ENCODE data around the gene FALEC. TPM values are rescaled to one million over a fixed set of nuclear protein-coding genes. Genes with fewer than 3 reads are reported as not detected.

Gene FALEC
- total RNA-seq, 1 donor from 2014 or later, result 1.1 TPM

DNA sequence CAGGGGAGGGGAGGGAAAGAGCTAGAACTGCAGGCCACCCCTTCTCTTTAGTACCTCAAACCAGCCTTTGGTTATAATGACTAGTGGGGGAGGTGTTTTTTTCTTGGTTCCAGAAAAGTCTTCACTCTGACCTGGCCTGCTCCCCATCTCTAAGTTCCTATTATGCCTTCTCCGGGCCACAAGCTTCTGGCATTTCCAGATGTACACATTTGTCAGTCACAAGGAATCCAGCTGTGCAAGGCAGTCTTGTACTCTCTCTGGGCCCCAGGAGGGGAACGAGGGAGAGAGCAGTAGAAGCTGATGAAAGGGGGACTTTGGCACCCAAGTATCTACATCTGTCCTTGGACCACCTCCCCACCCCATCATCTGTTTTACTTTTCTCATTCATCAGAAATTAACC is 2.7 kb upstream of the FALEC start:
- DNase-seq, result no peak

DNA sequence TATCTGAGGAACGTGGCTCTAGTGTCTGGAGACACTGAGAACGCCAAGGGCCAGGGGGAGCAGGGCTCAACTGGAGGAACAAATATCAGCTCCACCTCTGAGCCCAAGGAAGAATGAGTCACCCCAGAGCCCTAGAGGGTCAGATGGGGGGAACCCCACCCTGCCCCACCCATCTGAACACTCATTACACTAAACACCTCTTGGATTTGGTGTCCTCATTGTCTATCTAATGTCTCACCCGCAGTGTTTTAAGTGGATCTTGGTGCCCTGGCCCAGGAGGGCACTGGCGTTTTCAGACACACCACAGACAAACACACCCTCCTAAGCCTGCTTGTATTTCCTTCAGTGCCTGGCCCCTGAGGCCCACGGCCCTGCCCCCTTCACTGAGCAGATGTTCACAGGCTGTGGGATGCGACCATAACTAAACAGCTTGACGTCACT is 2.2 kb upstream of the FALEC start:
- no peak for DNase-seq

DNA sequence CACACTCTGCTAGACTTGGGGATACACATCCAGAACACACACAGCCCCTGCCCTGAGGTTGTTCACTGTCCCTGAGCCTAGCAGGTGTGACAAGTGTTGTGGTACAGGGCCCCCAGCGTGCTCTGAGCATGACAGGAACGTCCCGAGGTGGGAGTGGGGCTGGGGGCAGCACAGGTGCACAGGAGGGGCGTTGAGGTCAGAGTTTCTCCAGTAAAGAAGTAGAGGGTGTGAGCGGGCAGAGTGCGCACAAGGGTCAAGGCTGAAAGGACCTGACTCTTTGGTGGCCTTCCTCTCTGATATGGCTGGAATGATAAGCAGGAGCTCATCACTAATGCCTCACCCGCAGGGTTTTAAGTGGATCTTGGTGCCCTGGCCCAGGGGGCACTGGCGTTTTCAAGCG is 1.3 kb upstream of the FALEC start:
- no peak for DNase-seq

DNA sequence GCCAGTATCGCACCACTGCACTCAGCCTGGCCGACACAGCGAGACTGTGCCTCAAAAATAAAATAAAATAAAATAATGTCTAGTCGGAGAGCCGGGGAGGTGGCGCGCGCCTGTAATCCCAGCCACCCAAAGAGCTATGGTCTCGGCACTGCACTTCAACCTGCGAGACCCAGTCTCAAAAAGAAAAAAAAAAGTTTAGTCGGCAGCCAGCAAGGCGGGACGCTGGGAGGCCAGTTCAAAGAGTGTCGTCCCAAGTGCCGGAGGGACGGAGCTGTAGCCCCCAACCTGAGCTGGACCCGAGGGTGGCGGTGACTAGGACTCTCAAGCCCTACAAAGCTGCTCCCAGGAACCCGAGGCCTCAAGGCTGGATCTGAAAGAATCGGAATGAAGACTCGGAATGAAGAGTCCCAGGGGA is 632 bp upstream of the FALEC start:
- no peak for DNase-seq

DNA sequence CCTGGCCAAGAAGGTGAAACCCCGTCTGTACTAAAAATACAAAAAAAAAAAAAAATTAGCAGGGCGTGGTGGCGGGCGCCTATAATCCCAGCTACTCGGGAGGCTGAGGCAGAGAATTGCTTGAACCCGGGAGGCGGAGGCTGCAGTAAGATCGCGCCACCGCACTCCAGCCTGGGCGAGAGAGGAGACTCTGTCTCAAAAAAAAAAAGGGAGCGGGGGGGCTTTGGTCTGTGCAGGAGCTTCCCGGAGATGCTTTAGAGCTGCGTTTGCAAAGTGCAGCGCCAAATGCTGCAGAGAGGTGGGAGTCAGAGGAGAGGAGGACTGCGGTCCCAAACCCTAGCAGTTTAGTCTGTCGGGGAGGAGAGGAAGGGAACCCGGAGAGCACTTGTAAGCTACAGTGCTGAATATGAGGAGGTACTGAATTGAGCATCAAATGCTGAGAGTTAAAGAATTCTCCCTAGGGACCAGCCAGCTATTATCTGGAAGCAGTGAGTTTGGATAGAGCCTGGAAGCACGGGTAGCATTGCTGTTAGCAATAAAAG is 569 bp downstream of the FALEC start:
- DNase-seq, result peak; percentile 6

DNA sequence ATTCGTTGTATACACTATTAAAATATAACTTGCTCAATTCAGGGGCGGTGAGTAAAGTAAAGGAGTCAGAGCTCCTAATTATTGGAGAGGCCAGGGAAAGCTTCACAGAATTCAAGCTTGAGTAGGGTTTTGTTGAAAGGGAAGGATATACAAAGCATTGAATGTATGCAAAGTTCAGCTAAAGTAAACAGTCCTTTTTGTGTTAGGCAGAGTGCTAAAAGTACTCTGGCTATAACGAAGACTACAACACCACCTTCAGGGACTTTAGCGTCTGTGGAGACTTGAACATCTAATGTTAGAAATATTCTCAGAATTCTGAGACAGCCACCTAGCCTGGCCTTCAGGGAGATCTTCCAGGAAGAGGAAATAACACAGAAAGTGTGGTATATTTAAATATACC is 1.1 kb downstream of the FALEC start:
- DNase-seq, result no peak

DNA sequence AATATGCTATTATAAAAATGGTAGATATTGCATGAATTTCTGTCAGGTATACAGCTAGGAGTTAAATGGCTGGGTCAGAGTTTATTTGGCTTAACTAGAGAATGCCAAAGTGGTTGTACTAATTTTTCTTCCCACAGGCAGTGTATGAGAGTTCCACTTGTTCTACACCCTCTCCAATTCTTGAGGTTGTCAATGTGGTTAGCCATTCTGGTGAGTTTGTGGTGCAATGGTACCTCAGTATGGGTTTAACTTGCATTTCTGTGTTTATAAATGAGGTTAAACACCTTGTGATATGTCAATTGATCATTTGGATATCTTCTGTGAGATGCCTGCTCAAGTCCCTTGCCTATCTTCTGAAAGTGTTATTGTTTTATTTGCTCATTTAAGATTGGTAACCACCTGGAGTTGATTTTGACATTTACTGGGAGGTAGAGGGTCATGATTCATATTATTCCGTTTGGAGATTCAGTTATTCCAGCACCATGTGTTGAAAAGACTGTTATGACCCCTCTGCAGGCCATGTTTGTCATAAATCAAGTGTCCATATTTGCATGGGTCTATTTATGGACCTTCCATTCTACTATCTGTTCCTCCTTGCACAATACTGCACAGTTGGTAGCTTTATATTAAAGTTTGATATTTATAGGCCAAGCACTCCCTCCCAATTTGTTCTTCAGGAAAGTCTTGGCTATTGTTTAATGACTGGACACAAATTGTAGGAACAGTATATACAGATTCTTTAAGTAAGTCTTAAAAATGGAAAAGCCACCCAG is 5.8 kb downstream of the FALEC start:
- DNase-seq, result no peak

DNA sequence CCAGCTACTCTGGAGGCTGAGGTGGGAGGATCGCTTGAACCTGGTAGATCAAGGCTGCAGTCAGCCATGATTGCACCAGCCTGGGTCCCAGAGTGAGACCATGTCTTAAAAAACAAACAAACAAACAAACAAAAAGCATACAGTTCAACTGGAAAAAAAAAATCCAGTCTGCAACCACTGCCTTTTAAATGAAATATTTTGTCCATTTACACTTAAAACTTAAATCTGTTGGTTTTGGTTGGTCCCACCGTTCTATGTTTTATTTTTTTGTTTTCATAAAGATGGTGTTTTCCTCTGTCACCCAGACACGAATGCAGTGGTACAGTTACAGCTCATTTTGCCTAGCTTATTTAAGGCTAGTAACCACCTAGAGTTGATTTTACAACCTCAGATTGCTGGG is 9.8 kb downstream of the FALEC start:
- no peak for DNase-seq

DNA sequence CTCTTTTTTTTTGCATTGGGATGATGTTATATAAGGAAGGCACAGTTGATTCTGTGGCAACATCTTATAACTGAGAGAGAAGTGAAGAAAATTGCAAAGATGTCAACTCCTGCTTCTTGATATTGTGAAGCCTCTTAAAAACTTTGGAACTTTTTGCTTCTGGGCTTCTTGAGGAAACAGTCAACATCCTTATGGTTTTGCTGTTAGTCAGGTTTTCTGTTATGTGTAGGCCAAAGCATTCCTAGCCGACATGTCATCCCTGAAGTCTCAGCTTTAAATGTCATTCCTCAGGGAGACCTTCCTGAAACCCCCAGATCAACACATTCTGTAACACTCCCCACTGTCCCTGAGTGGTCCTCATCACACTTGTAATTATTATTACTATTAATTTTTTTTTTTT is 12.6 kb downstream of the FALEC start:
- no peak for DNase-seq

DNA sequence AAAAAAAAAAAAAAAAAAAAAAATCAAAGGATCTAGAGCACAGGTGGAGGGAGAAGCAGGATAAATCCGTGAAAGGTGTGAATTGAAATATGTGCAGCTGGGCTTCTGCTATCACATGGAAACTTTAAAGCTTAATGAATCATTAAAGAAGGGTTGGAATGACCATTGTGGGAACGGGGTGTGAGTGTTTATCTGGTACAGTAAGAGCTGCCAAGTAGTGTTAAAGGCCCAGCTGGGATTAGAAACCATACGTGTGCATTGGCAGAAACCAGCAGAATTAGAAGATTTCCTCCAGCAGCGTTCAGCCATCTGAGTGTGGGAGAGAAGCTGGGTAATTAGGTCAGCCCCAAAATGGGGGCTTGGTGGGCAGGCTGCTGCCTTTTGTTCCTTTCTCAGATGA is 13.5 kb downstream of the FALEC start:
- DNase-seq, result no peak

DNA sequence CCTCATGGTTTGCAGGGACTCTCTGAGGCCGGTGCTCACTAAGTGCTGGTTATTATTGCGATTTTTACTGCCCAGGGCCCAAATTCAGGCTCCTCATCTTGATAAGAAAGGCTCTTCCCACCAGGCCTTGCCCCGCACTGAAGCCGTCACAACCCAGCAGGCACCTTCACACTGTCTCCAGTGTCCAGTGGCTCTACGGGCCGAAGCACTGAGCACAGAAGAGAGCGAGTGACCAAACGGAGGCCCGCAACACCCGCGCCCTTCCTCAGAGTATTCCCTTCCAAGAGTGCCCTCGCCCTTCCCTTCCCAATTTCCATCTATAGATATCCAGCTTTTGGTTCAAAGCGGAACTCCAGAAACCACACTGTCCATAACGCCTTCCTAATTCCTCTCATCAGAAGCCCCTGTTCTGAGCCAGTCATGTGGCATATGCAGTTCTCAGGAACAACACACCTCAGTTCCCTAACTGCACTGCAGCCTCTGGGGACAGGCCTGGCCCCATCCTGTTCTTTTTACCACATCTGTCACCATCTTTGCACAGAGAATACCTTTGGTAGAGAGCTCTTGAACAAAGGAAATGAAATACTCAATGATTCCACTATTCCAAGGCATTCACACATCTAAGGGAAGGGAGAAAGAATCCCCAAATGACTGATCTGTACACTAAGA is 15.1 kb downstream of the FALEC start:
- no peak for DNase-seq

DNA sequence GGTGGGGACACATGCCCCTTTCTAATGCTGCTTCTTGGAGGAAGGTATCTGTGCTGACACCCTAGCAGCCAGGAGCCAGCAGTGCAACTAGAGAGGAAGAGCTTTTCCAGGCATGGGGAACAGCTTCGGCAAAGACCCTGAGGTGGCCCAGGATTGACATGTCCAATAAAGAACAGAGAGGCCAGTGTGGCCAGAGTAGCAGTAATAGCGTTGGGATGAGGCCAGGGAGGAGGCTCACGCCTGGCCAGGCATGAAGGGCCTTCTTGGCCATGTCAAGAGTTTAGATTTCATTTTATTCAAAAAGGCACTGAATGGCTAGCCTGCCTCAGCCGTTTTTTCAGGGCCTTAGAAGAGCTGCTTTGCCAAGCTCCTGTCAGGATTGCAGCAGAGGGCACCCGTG is 17.3 kb downstream of the FALEC start:
- no peak for DNase-seq

DNA sequence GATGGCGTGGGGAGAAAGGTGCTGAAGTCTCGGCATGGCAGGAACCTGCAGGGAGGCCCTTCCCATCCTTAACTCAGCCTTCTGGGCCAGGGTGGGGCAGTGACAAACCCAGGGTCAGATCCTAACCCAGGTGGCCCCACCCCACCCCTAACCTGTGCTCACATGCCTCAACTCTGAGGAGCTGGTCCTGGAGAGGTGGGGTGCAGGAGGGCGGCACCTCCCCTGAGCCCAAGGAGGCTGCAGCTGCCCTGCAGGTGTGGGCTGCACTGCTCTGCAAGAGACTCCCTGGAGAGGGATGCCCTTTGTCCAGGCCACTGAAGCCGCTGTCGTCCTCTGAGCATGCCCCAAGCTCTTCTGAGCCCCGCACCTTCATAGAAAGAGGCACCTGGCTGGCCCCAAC is 18.4 kb downstream of the FALEC start:
- no peak for DNase-seq

DNA sequence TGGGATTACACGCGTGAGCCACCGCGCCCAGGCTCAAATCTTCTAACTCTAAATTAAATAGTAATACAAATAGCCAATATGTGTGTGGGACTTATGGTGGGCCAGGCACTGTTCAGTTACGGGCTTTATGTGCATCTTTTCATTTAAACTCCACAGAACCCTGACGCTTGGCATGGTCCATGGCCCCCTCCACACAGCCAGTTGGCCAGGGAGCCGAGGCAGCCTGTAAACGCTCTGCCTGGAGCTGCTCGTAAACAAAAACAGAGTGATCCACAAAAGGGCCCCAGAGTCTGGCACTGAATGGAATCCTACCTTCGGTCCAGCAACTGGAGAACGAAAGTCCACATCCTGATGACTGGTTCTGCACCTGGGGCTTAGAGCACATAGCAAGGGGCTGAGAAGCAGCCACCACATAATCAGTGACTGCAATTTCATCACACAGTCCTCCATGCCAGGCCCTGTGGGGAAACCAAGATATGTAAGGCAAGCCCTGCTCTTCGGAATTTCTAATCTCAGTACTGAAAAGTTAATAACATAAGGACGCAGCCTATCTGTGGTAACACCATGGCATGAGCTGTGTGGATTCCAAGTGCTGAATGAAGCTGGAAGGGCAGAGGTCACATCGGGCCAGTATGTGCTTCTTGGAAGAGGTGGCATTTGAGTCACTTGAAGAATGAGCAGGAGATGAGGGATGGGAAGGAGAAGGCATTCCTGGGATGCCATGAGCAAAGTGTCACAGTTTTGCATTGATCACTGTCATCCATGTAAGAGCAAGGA is 20.1 kb downstream of the FALEC start:
- no peak for DNase-seq

DNA sequence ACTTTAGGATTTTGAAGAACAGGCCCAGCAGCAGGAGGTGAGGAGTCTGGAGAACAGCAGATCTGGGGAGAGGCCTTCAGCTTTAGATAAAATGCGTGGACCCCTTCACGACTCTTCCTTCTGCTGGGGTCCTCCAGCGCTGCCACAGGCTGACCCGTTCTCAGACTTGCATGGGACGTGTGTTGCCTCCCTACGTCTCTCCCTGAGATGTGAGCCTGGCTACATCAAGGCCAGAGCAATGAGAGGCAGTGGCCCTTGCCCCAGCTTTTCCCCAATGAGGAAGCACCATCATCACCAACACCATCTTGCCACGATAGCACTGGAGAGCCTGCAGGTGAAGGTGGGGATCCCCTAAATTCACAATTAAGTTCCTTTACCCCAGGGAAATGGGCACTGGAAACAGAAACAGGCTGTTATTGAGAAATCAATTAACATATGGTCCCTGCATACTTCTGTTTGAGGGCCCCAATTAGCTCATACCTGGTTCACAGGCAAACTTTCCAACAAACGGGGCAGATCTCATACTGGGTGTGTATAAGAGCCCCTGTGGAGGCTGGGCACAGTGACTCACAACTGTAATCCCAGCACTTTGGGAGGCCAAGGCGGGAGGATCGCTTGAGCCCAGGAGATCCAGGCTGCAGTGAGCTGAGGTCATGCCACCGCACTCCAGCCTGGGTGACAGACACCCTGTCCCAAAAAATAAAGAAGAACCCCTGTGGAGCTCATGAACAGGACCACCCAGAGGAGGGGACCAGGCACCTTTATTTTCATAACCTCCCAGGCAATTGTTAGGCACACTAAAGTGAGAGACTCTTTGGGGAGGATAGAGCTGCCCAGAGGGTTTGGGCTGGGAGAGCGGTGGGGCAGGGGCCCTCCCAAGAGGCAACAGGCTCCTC is 21.5 kb downstream of the FALEC start:
- DNase-seq, result no peak

DNA sequence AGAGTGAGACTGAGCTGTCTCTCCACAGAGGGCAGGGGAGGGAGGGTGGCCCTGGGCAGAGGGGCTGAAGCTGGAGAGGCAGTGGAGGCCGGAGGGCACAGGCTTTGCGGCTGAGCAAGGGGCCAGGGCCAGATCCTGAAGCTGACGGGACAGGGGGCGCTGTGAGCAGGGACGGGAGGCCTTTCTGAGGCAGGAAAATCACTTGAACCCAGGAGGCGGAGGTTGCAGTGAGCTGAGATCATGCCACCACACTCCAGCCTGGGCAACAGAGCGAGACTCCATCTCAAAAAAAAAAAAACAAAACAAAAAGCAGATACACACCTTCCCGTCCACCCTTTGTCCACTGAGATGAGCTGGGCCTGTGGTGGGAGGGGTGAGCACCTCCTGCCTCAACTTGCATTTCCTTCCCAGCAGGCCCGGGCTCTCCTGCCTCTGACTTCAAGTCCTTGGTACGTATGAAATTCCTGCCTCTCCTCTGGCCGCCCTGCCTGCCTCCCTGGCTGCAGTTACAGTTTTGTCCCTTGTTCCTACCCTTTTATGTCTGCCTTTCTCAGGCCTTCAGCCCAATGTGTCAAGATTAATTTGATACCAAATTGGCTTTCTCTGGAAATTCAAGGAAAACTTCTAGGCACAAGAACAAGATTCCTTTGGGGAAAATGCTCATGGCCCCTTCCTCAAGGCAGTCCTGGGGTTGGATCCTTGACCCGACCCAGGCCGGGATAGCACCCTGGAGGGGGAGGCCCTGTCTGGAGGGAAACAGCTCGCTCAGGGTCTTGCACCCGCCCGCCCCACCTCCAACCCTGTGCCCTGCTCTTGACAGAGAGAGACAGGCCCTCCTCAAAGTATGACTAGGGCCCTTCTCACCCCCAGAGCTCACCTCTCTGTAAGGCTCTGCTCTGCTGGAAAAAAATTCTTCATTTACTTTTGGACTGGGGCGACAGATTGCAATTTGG is 22.5 kb downstream of the FALEC start:
- DNase-seq, result no peak

DNA sequence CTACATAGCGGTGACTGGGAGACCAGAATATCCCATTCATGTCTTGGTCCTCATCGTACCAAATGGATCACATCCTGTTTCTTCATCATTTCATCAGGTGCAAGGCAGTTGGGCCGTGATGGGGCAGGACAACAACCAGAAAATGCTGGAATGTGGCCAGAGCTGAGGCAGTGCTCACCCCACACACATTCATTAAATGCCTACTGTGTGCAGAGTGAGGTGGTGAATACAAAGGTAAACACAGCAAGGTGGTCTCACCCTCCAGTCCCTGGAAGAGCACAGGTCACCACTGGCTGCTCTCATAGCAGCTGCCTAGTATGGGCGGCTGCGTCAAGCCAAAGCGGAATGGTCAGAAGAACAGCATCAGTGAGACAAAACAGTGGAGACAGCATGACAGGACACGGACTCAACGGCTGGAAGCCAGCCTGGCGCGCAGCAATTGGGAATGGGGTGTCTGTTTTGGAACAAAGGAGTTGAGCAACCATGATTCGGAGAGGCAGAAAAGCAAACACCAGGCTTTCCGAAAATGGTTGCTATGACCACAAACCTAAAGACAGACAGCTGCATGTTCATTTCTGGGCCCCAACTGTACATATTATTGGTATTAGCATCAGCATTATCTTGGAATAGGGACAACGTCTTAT is 28.1 kb downstream of the FALEC start:
- DNase-seq, result no peak

DNA sequence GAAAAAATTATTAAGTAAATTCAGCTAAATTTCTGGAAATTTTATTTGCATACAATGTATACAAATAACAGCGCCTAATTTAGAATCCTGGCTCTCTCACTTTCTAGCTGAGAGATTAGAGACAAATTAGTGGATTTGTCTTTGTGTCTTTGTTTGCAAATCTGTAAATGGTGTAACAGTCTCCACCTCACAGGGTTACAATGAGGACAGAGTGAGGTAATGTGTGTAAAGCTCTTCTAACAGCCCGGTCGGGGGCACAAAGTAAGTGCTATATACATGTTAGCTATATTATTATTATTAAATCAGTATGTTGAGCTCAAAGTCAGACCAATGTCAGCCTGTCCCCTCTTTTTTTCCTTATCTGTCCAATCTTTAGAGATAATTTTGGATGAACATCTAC is 28.7 kb downstream of the FALEC start:
- no peak for DNase-seq

DNA sequence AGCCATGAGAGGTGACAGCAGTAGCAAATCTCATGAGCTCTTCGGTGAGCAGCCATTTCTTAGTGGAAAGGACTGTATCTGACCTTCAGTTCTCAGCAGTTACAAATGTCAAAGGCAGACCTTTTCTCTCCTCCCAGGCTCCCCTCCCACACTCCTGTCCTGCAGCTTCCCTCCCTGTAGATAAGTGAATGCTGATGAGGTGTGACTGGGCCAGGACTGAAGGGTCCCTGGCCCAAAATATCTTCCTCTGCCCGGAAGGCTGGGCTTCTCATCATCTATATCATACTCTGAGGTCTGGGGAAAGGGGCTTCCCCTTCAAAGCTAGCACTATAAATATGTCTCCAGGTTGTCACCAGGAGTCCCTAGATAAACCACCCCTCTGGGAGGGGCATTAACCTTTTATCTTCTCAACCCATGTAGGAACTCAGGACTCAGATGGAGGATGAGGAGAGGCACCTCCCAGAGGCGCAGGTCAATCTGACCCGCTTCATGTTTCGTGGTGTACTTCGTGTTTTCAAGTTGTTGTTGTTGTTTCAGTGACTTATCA is 30.0 kb downstream of the FALEC start:
- DNase-seq, result no peak

Data from occipital lobe (tissue), 2 donors.